C4-2B (cell line): Measurements from ENCODE around the gene PACRG.

Experiments used
- H3K27ac ChIP-seq: fragments of 450-650 bp; 2 replicates; pipeline ENCODE4 v1.5.1; 2017
- CTCF ChIP-seq: fragments of 450-650 bp; conservative IDR thresholded peaks from 2 replicates; pipeline ENCODE4 v1.5.1; 2017; ENCODE audit warnings: mild to moderate bottlenecking
- ZFX ChIP-seq: fragments of 450-650 bp; IDR thresholded peaks from 2 replicates; pipeline ENCODE4 v1.6.1; 2017

The PACRG gene

GRCh38 chr6:163243692-163244589 lies 516.2 kb downstream of the PACRG start:
- H3K27ac ChIP-seq: no peak overlapping the region
- TF ChIP-seq CTCF (no peak), ZFX (no peak)

DNA sequence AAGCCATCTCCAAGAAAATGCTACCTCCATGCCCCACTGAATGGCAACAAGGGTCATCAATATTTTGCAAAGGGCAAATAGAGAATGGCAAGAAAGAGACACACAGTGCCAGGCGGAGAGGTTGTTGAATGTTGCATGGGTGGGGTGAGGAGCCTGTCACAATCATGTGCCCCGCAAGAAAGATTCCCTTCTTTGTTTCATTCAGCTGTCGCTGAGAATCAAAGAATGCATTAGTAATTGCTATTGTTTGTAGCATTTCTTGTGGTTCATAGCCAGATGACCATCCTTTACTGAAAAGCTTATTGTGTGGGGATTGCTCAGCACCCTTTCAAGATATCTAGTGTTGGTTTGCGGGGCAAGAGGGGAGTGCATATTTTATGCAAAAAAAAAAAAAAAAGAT lies 520.3 kb downstream of the PACRG start:
- H3K27ac ChIP-seq: no peak overlapping the region
- no peak for TF ChIP-seq CTCF
- TF ChIP-seq ZFX: no peak

DNA sequence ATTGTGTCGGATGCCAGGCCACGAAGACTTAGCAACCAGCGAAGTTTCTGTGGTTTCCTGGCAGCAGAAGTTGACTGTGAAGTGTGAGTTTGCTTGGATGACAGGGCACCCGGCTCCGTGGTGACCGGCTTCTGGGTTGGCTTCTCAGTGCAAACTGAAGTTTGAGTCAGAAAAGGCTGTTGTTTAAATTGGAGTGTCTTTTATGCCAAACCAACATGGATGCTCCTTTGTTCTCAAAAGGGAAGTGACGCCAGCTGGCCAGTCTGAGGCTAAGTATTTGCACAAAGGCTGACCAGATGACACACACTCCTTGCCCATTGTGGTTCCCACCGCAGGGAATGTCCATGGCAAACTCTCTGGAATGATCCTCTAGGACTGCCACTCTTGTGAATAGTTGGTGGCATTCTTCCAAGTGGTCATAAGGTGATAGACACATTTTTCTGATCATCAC lies 521.9 kb downstream of the PACRG start:
- TF ChIP-seq ZFX (no peak), CTCF (no peak)
- no peak overlapping the region for H3K27ac ChIP-seq

DNA sequence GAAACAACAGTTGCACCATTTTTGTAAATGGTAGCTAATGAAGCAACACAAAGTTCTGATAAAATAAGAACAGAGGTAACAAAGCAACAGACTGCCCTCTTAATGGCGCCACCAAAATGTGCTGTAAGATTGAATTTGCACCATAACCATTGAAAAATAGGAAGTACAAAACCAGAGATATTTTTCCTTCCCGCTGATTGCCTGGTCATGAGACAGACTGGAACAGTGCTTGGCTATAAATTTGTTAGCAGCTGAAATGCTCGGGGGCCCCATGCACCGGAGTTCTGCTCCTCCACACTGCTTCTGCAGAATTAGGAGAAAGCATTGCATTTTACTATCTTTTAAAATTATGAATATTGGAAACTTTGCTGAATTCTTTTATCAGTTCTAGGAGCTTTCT lies 522.3 kb downstream of the PACRG start:
- no peak for TF ChIP-seq CTCF

GRCh38 chr6:163252061-163252591 lies 524.4 kb downstream of the PACRG start:
- no peak for TF ChIP-seq CTCF
- no peak overlapping the region for H3K27ac ChIP-seq

More for the DNA sequence above, 522.3 kb downstream of the PACRG start:
- no peak overlapping the region for H3K27ac ChIP-seq

DNA sequence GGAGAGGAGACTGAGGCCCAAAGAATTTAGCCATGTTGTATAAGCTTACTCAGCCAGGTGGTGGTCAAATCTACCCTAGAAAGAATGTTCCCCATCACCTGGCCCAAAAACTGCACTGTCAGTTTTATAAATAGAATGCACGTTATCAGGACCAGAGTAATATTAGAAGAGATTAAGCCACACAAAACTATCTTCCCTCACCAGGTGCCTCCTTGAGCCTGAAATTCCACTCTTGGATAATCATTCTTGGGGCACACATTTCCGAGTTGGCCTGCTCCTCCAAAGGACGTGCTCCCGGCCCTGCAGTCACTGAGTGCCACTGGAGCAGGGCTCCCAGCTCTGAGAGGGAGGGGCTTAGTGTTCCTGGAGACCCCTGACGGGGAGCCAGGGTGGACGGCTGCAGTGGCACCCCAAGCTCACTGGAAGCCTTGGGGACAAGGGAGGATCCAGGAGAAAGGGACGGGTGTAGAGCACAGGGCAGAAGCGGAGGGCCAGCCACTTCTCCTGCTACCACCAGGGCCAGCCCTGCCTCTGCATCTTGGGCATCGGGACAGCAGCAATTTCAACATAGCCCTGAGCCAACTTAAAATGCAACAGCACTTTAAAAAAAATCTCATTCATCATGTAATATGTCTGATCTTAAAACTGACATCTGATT lies 525.9 kb downstream of the PACRG start:
- no peak for TF ChIP-seq CTCF
- no peak for TF ChIP-seq ZFX
- no peak overlapping the region for H3K27ac ChIP-seq

GRCh38 chr6:163254341-163254835 lies 526.6 kb downstream of the PACRG start:
- TF ChIP-seq ZFX: no peak
- no peak for TF ChIP-seq CTCF

More at GRCh38 chr6:163254341-163254835, 526.6 kb downstream of the PACRG start:
- no peak overlapping the region for H3K27ac ChIP-seq
